Stimulated activated naive CD8-positive, alpha-beta T cell treated with anti-CD3 and anti-CD28 coated beads, Interleukin-15, Interleukin-2, amounts not matched to agents 100 U/mL and 50 U/mL, for 24 hours (primary cell): ENCODE results near the gene SERP2.

Experiments
- ATAC-seq: fragments of 150-1000 bp; cut with Tn5 transposase; one replicate; pipeline ENCODE4 v1.10.0; 2021
- DNase-seq: peaks from one replicate; pipeline ENCODE4 v3.0.0; 2021

Gene SERP2

DNA sequence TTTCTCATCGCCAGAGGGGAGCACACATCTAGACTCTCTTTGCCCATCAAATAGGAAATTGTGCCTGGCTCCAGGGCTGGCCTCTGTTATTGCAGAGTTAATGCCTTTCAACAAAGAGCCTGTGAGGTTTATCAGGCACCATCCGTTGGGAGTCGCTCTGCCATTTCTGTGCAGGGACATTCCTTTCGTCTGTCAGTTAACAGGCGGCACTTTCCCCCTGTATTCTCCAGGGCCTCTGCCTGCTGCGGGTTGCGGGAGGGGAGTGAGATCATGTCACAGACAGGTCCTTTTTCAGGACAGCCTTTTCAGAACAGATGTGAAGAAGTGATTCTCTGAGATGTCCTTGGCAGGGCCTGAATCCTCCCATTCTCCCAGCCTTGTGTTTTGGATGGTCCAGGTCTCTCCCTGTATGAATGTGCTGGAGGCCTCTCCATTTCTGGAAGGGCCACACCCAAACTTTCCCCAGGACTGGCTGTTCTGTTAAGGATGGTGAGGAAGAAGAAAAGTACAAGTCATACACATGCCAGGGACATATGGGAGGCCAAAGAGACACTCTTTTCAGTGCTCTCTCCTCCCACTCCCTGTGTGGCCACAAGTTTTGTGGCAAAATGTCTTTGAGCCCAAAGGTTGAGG lies 14.9 kb downstream of the SERP2 start:
- no peak for ATAC-seq
- DNase-seq: no peak

DNA sequence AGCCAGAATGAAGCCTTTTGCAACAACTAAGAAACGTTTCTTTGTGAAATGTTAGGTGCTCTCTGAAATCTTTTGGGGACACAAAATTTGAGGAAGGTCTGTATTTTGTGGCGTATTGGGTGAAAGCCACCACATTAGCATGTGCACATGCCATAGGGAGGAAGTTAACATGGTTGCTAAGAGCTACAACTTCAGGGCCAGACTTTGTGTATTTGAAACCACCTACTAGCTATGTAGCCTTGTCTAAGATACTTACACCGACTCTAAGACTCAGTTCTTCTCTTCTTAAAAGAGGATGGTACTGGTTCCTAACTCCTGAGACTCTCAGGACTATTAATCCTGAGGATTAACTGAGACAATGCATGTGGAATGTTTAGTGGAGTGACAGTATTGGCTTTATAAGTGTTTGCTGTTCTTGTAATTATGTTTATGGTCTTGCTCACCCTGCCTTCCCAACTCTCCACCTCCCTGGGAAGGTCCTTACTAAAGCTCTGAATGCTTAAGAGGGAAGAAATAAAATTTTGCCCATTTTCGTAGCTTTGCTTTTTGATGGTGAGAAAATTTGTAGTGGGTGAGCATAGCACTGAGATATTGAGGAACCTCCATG lies 15.5 kb downstream of the SERP2 start:
- ATAC-seq: no peak
- no peak for DNase-seq

DNA sequence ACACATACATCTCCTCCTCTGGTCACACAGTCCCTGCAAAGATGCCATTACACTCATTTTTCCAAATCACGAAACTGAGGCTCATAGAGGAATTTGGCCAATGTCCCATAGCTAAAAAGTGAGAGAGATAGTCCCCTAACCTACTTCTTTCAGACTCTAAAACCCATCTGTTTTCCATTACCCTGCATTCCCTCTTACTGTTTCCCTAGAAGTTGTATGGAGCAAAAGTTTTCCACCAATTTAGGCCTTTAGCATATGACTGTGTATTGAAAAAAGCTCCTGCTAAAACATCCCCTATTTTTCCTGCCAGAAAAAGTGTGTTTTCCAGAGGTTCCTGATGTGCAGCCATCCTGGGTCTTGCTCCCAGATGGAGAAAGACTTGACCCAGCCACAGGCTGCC lies 16.3 kb downstream of the SERP2 start:
- no peak for ATAC-seq
- DNase-seq: no peak

DNA sequence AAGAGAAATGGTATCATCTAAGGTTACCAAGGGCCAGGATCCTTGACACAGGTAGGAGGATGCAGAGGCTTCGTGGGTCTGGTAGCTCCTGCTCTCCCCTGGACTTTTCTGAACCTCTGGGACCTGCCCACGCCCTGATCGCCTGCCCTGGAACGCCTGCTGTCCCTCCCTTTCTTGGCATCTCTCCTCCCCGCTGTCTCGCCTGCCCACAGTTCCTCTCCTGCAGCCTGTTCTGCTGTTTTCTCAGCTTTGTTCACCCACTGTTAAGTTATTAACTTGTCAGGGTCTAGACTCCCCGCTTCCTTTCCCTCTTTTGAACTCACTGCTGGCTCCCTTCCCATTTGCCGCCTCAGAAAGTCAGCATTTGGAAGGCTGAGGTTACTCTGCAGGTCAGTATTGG lies 19.8 kb downstream of the SERP2 start:
- ATAC-seq (no peak), DNase-seq (no peak)

DNA sequence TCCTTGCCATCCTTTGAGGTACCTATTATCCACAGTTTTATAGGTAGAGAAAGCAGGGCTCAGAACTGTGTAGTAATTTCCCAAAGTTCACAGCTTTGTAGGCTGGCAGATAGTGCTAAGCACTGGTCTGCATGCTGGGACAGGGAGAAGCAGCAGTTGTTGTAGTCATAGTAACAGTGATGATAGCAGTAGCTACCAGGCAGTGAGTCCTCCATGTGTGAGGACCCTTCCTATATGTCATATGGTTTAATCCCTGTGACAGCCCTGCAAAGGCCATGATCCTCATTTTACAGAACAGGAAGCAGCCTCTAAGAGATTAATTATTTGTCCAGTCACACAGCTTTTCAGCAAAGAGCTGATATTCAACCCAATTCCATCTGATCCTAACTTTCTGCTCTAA lies 21.0 kb downstream of the SERP2 start:
- ATAC-seq (no peak), DNase-seq (no peak)

DNA sequence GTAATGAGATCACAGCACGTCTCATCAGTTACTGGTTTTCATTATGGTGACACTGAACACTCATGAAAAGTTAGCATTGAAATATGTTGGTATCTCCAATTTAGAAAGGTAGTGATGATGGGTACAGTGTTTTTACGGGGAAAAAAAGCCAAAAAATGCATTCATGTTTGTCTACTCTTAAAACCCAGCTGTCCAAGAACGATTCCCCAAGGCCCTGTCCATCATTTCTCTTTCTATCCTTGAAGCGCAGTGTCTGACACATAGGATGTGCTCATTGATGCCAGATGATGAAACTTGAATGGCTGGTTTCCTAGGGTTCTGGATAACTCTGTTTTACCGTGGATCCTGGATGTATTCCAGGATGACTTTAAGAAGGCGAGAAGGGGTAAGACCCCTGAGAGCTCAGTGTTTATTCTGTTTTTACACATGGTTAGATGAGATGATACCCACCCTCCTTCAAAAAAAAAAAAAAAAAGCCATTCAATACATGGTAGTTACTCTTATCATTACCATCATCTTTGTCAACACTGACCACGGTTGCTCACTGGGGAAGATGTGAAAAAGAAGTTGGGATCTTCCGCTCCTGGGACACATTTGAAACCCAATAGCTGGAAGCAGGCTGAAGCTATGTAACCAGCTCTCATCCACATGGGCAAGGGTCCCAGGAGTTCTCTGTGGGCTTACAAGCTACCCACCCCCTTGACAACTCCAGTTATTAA lies 22.5 kb downstream of the SERP2 start:
- DNase-seq (no peak), ATAC-seq (no peak)

DNA sequence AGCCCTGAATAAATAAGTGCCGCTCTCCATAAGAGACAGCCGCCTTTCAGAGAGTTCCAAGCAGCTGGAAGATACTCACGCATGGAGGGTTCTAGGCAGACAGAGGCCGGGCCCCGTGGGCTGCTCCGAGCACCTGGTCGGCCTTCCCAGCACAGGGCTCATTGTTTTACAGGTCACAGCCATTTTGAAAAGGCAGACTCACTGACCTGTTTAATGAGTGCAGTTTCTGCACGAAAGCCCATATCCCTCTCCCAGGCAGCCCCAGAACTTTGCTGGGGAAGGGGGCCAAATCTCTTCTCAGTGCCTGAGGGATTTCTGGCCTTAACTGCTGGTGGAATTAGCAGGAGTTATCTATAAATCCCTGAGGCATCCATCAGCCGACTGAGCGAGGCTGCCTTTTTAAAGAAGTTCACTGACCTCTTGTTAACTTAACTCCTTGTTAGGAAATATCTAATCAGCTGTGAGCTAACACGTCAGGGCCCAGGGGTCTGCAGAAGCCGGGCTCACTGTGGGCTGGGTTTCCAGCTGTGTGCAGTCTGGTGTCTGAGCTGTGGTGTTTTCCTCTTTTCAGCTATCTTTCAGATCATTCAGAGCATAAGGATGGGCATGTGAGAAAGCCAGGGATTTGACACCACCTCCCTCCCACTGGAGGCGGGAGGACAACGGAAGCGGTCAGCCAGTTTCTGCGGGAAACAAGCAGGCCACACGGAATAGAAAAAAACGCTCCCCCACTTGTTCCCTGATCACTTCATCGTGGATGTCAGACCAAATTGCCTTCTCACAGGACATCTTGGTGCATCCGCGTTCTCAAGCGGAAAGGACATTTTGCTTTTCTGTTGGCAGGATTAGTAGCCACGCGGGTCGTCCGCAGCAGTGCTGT lies 23.3 kb downstream of the SERP2 start:
- ATAC-seq: no peak
- no peak for DNase-seq

DNA sequence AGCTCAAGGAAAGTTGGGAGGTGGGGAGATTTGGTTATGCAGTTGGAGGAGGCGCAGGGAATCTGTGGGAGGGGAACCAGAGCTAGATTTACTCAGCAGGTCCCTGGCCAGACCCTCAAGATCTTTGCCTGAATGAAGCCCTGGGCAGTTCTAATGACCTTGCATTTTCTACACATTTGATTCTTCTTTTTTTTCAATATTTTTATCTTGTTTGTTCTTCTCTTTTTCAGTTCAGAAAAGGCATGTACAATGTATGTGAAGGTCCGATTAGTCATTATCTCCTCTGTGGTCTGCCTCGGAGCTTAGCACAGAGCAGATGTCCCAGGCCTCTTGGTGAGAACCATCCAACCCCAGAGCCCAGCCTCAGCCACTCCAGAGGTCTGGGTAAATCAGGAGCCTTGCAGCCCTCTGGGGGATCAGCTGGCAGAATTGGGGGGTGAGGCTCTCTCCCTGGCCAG lies 24.2 kb downstream of the SERP2 start:
- DNase-seq (no peak), ATAC-seq (peak; percentile 43)

DNA sequence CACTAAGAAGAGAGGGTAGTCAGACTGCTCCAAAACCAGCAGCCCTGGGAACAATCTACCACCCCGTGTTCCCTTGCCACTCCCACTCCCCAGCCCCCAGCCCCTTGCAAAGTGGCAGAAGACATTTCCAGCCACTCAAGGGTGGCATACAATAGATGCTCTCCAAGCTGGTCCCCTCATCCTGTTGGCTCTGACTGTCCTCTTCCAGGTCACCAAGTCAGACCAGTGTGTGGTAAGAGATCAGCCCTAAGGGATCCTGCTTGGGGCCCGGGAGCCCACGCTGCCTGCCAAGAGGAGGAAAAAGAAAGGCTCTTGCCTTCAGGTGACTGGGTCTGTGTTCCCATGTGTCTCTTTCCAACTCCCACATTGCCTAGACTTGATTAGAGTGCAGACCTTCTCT lies 25.0 kb downstream of the SERP2 start:
- no peak for DNase-seq
- ATAC-seq: no peak

DNA sequence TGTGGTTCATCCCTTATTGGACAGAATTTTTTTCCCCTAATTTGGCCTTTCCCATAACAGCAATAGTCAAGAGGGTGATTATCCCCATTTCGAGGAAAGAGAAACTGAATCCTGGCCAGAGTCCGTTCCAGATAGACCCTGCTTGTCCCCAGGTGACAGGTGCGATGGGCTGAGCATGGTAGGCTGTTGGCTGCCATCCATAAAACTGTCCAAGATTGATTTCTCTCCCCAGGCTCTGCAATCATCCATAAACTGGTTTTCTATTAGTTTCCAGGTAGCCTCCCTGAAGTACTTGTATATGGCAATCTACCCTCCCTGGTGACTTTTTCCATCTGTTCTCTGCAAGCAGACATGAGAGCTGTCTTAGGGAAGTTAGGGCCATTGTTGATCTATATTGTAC lies 25.4 kb downstream of the SERP2 start:
- DNase-seq (no peak), ATAC-seq (no peak)

DNA sequence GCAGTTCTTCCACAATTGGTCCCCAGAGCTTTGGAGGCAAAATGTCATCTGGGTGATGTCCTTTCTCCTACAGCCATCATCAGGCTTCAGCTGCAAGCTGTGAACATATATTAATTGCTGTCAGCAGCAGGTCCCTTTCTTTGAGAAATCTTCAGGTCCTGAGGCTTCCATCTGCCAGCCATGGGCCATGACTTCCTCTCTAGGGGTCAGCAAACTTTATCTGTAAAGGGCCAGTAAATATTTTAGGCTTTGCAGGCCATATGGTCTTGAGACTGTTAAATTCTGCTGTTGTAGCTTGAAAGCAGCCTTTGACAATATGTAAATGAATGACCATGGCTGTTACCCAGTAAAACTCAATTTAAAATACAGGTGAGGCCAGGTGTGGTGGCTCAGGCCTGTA lies 27.1 kb downstream of the SERP2 start:
- DNase-seq: no peak
- no peak for ATAC-seq

DNA sequence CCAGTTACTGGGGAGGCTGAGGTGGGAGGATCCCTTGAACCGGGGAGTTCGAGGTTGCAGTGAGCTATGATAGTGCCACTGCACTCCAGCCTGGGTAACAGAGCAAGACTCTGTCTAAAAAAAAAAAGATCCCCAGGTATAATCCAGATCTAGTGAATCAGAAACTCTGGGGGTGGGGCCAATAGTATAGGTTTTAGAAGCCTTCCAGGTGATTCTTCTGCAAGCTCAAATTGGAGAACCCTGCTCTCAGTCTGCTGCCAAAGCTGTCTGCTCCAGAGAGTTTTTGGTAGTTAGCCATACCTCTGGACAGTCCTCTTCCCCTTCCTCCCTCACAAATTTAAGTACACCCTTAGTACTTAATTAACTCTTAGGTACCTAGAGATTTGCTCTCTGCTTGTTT lies 28.0 kb downstream of the SERP2 start:
- no peak for ATAC-seq
- no peak for DNase-seq

DNA sequence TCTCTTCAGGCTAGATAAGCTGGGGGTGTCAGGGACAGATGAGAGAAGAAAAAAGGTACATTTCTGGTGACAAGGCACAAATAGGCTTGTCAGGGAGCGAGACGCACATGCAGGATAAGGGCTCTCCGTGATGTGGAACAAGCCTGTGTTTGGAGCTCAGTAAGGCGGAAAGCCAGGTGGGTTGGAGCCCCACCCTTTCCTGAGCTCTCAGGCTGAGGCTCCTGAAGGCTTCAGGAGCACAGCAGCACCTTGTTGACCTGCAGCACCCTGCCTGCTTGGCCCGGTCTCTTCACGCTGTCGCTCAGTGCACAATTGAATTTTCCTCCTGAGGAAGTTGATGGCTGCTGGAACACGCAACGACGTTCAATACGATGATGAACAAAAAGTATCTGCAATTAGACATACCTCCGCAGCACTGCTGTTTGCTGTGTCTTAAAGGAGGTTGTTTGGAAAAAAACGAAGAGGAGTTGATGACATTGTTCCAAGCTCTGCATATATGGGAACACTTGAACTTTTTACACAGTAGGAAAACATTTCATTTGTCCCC lies 29.3 kb downstream of the SERP2 start:
- no peak for ATAC-seq
- no peak for DNase-seq

DNA sequence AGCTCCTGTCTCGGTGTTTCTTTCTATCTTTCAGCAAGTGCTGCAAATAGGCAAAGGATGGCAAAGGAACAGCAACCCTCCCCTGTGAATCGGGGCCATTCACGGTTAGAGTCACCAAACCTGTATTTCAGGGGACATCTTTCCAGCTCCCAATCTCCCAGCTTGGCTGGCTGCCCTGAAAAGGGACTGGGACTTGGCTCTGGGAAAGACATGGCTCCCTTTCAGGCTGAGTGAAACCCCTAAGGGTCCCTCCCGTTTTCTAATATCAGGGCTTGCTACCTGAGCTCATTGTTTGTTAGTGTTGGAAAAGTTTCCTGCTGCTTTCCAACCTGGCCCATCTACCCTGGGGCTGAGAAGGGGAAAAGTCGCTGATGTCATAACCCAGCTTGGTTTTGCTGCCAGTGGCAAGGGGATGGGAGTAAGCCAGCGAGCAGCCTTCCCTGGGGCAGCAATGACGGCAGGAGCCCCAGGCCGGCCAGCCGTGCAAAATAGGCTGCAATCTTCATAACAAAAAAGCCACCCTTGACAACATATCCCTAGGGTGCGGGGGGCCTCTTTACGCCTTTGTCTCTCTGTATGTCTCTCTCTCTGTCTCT lies 29.9 kb downstream of the SERP2 start:
- ATAC-seq (no peak), DNase-seq (no peak)

DNA sequence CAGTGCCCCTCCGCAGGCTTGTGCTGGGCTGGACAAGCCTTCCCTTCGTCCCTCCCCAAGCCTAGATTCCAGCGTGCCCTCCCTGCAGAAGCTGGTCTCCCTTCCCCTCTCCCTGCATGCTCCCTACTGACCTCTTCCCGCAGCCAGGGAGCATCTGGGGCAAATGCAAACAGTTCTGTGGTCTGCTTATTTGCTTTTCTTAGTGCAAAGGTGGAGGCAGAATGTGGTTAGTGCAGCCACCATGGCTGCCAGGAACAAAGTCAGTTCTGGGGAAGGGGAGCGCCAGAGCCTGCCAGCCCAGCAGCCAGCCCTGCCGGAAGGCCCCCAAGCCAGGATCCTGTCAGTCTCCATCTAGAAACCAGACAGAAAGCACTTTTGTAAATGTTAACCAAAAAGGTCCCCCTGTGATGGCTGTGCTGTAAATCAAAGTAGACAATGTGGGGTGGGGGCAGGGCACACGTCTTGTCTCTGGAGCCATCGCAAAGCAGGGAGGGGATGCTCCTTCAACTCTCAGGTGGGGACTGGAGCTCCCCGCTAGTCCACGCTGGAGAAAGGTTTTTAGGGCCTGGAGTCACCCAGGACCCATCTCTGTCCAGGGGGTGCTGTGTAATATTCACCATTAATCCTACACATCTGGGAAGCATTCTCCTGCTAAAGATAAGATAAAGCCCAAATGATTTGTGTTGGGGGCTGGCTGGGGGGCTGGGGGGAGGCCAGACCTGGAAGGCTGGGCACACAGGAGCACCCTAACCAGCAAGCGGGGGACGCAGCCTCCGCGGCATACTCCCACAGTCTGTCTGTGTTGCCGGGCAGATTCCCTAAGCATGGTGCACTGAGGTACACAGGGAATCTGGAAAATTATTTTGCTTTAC lies 30.9 kb downstream of the SERP2 start:
- no peak for ATAC-seq
- no peak for DNase-seq

DNA sequence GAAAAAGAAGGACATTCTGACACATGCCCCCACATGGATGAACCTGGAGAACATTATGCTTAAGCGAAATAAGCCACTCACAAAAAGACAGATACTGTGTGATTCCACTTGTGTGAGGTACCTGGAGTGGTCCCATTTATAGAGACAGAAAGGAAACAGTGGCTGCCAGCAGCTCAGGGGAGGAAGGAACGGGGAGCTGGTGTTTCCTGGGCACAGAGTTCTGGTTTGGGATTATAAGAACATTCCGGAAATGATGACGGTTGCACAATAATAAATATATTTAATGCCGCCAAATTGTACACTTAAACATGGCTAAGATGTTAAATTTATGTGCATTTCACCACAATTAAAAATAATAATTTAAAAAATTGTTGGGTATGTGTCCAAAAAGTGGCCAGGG lies 33.0 kb downstream of the SERP2 start:
- ATAC-seq: no peak
- DNase-seq: no peak

DNA sequence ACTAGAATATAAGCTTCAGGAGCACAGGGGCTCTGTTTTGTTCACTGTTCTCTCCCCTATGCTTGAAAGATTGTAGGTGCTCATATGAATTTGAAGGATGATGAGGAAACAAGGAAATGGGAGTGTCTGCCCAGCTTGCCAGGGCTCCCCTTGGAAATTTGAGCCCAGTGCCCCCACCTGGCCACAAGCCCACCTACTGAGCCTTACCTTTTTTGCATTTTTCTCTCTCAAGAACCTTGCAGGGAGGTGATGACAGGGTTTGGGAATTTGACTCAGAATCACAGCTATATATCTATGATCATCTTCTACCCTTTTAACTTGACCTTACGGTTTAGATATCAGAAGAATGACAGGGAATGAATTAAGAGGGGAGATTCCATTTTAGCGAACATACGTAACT lies 33.8 kb downstream of the SERP2 start:
- ATAC-seq (no peak), DNase-seq (no peak)

DNA sequence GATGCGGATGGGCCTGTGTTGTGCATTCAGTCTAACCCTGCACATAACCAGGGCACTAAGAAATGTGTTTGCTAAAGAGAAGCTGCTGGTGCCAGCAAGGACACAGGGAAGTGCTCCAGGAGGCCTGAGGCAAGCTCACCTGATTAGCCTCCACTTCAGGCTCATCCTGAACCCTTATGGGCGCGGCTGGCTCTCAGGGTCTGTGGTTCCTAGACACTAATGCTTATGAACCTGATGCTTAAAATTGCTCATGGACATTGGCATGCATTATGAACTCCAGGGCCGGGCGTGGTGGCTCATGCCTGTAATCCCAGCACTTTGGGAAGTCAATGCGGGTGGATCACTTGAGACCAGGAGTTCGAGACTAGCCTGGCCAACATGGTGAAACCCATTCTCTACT lies 34.3 kb downstream of the SERP2 start:
- ATAC-seq (no peak), DNase-seq (no peak)

DNA sequence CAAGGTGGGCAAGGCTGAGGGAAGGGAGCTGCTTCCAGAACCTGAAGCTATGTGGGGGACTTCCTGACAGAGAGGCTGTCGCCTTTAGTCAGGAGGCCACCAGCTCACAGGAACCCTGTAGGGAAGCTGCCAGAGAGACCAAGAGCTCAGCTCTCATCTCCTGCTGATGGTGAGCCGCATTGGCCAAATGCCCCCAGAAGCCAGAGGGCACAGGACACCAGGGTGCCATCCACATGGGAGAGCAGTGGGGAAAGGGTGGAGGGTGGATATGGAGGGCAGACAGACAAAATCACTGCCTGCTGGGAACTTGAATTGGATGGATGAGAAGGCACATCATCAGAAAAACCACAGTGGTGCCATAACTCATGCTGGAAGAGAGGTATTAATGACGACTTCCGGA lies 36.0 kb downstream of the SERP2 start:
- ATAC-seq (no peak), DNase-seq (no peak)

DNA sequence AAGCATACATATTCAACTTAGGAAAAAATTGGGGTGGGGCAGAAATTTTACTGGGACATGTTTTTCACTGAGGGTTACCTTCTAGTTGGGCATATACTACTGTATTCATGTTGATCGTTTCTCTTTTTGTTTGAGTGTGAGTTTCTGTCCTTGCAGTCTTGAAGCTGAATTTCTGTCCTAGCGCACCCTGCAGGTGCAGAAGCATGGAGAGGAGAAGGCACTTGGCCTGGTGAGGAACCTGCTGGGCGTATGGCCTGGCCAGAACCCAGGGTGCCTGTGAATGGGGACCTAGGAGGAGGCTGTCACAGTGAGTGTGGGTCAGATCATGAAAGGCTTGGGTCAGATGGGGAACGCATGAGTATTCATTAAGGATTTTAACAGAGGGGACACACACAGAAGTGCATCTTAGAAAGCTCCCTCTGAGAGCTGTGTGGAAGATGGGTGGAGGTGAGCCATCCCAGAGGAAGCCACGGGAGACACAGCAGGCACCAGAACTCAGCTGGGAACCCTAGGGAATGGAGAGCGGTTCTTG lies 36.8 kb downstream of the SERP2 start:
- ATAC-seq (no peak), DNase-seq (no peak)

DNA sequence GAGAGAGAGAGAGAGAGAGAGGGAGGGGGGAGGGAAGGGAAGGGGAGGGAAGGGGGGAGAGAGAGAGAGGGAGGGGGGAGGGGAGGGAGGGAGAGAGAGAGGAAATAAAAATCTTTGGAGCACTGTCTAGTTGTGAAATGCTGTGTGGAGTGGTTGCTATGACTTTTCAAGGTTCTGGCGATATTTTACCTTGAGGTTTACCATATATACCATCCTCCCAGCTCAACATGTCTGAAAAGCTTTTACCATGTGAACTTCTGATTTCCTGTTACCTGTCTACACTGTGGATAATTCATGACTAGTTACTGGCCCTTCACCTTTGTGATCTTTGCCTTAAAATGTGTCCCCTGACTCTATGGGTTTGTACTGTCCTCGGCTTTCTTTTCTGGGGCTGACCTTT lies 38.2 kb downstream of the SERP2 start:
- no peak for ATAC-seq
- DNase-seq: no peak
